Nephron (organoid): ENCODE results near the gene PPP2R2D.

Source experiments
- H3K27ac Mint-ChIP-seq, 3 experiments: 2 replicates each; pipeline ENCODE4 v1.8.0; 2020; ENCODE audit warnings: mixed read lengths in 3 of 3, mild to moderate bottlenecking in 2 of 3, moderate library complexity in 1 of 3
- H3K27me3 Mint-ChIP-seq: 2 replicates; pipeline ENCODE4 v1.8.0; 2021; ENCODE audit warnings: low read depth, mild to moderate bottlenecking, moderate library complexity, mixed read lengths
- H3K36me3 Mint-ChIP-seq: 2 replicates; pipeline ENCODE4 v1.8.0; 2020; ENCODE audit warnings: low read depth, mixed read lengths
- H3K4me1 Mint-ChIP-seq: 2 replicates; pipeline ENCODE4 v1.8.0; 2020; ENCODE audit warnings: mixed read lengths
- H3K4me3 Mint-ChIP-seq, 3 experiments: 2 replicates each; pipeline ENCODE4 v1.8.0; 2020; ENCODE audit warnings: mild to moderate bottlenecking in 3 of 3, mixed read lengths in 3 of 3, moderate library complexity in 2 of 3
- H3K9me3 Mint-ChIP-seq: 2 replicates; pipeline ENCODE4 v1.8.0; 2020; ENCODE audit warnings: mixed read lengths
- CTCF ChIP-seq, 3 experiments: fragments of 200-600 bp; sonication (generic); IDR thresholded peaks; one replicate each; pipeline ENCODE4 v1.5.0; 2021; ENCODE audit warnings: antibody characterized with exemption in 3 of 3; ENCODE audit not compliant: unreplicated experiment in 3 of 3

The PPP2R2D gene

DNA sequence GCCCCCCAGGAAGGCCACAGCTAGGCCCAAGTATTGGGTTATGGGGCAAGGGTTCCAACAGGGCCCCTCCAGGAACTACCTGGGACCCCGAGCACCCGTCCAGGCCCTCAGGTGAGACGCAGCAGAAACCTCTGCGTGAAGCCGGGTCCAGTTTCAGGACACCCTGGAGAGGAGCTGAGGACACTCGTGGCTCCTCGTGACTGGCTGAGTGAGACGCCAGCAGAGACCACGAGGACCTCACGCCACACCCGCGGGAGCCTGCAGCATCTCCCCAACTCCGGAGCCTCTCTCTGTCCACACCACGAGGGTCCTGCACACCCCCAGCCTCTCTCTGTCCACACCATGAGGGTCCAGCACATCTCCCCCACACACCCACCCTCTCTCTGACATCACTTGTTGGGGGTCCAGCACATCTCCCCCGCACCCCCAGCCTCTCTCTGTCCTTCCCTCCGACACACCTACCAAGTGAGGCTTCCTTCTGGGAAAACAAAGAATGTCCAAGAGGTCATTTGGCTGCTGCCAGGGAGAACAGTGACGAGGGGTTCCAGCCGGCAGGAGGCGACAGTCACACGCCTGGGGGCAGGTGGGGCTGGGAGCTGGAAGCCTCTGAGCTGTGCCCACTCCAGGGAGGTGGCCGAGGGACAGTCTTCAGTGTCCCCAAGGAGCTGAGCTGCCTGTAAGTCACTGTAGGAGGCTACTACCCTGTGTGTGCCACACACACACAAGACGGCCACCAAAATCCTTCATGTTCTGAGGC, 46.1 kb upstream of the PPP2R2D start:
- H3K27ac Mint-ChIP-seq = no peak overlapping the region
- no peaks in the 10 kb centered on the region for H3K4me1 Mint-ChIP-seq
- TF ChIP-seq CTCF (IDR thresholded peaks at IDR 0.05; ENCODE audit: unreplicated experiment in 3 of 3) = no peak
- H3K36me3 Mint-ChIP-seq = no peaks in the 10 kb centered on the region
- no peak overlapping the region for H3K4me3 Mint-ChIP-seq
- H3K9me3 Mint-ChIP-seq = no peaks in the 10 kb centered on the region
- H3K27me3 Mint-ChIP-seq = peaks cover 28% of the 10 kb centered on the region

DNA sequence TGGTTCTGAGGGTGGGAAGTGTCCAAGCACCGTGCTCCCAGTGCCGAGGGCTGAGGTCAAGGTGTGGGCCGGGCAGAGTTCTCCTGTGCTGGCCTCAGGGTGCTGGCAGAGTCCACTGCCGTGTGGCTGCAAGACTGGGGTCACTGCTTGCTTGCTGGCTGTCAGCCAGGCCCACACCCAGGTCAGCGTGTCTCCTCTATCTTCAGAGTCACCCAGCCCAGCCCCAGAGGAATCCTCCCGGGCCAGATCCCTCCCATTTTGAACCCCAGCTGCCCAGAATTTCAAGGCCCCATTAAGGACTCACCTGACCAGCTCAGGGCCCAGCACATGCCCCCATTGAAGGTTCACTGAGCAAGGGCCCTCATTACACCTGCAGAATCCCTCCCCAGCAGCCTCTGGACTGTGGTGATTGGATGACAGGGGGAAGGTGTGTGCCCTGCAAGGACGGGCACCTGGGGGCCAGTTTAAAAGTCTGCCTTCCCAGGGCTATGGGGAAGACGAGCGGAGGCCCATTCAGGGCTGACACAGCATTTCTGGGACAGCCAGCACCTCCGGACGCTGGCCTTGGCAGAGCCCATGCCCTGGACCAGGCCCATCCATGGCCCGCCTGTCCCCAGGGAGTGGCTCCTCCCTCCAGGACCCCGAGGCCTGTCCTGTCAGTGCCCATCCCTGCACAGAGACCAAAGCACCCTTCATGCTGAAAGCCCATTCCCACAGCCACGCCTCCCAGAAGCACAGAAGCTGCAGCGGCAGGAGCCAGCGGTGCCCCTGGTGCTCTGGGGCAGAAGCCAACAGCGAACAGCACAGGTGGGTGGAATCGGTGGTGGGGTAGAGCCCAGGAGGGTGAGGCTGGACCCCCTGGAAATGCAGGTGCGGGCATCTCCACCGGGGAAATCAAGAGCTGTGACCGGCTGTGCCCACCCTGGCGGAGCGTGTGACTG, 45.1 kb upstream of the PPP2R2D start:
- H3K36me3 Mint-ChIP-seq = no peaks in the 10 kb centered on the region
- H3K27ac Mint-ChIP-seq = no peak overlapping the region
- peaks cover 33% of the 10 kb centered on the region for H3K27me3 Mint-ChIP-seq
- H3K9me3 Mint-ChIP-seq = no peaks in the 10 kb centered on the region
- H3K4me1 Mint-ChIP-seq = no peaks in the 10 kb centered on the region
- no peak for TF ChIP-seq CTCF (IDR thresholded peaks at IDR 0.05; ENCODE audit: unreplicated experiment in 3 of 3)
- no peak overlapping the region for H3K4me3 Mint-ChIP-seq

GRCh38 chr10:131856441-131857094, 44.2 kb upstream of the PPP2R2D start:
- Mint-ChIP-seq H3K4me3 (no peak overlapping the region), H3K27me3 (peaks cover 30% of the 10 kb centered on the region), H3K27ac (no peak overlapping the region), H3K9me3 (no peaks in the 10 kb centered on the region), H3K36me3 (no peaks in the 10 kb centered on the region), H3K4me1 (no peaks in the 10 kb centered on the region)
- TF ChIP-seq CTCF (IDR thresholded peaks at IDR 0.05; ENCODE audit: unreplicated experiment in 3 of 3) = no peak

DNA sequence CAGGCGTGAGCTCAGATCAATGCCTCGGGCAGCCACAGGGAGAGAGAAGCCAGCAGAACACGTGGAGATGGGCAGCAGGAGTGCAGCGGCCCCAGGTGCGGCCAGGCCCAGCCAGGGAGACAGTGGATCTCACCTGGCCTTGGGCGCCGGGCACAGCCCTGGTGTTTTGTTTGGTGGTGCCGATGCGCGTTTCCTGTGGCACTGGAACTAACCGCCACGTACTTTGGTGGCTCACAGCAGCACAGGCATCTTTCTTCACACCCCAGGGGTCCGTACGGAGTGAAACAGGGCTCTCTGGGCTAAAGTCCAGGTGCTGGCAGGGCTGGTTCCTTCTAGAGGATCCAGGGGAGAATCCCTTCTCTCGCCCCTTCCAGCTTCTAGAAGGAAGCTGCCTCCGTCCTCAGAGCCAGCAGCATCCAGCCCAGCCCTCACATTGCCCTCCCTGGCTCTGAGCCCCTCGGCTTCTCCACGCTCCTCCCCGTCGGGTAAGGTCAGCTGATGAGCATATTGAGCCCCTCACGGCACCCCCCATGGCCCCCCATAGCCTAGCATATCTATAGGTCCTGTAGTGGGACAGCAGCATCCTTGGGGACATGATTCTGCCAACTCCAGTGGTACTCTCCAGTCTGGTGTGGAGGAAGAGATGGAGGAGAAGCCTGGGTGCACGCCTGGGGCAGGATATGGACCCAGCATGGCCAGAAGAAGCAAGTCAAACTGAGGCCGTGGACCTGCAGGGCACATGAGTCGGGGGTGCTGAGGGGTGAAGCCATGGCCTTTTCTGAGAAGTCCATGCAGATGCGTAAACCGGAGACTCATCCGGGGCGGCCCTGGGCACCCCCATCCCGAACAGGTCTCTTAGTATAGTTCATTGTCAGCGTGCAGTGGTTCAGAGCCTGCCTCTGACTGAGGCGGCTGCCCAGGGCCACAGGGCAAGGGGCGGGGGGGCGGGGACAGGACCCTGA, 43.4 kb upstream of the PPP2R2D start:
- no peak for TF ChIP-seq CTCF (IDR thresholded peaks at IDR 0.05; ENCODE audit: unreplicated experiment in 3 of 3)
- no peak overlapping the region for H3K27ac Mint-ChIP-seq
- H3K4me1 Mint-ChIP-seq = no peaks in the 10 kb centered on the region
- no peak overlapping the region for H3K4me3 Mint-ChIP-seq
- H3K9me3 Mint-ChIP-seq = no peaks in the 10 kb centered on the region
- no peaks in the 10 kb centered on the region for H3K36me3 Mint-ChIP-seq
- H3K27me3 Mint-ChIP-seq = peaks cover 29% of the 10 kb centered on the region

DNA sequence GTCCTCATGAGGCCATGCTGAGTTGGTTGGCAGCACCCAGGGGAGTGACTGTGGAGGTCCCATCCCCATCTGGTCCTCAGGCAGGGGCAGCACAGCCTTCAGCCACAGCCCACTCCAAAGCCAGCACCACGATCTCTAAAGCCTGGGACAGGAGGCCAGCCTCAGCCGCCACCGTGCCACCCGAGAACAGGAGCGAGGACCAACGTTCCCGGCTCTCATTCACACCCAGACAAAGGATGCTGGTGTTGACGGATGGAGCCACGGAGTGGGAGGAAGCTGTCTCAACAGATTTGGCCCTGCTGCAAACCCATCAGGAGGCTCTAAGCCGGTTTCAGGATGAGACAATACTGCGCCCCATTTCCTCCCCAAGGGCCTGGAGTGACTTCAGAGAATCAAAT, 42.7 kb upstream of the PPP2R2D start:
- no peaks in the 10 kb centered on the region for H3K36me3 Mint-ChIP-seq

More for the DNA sequence above, 42.7 kb upstream of the PPP2R2D start:
- no peak for TF ChIP-seq CTCF (IDR thresholded peaks at IDR 0.05; ENCODE audit: unreplicated experiment in 3 of 3)
- H3K4me1 Mint-ChIP-seq = no peaks in the 10 kb centered on the region
- no peak overlapping the region for H3K4me3 Mint-ChIP-seq
- H3K27ac Mint-ChIP-seq = no peak overlapping the region
- no peaks in the 10 kb centered on the region for H3K9me3 Mint-ChIP-seq
- H3K27me3 Mint-ChIP-seq = peaks cover 27% of the 10 kb centered on the region
